Measurements from ENCODE around the gene PIK3R6.
"Not testable (repeated sequence)": the region's sequence is repeated elsewhere in the genome, so short reads cannot be mapped to it uniquely, and the experiment has no call there.

Gene PIK3R6

GRCh38 chr17:8823279-8823678, 44.2 kb downstream of the PIK3R6 start:
- DNase-seq: no peak

- DNase-seq: no peak
Measured at GRCh38 chr17:8822401-8823035, 45.0 kb downstream of the PIK3R6 start.

- DNase-seq: no peak
Measured at GRCh38 chr17:8821446-8822105, 45.9 kb downstream of the PIK3R6 start.

- DNase-seq: no peak
Measured at GRCh38 chr17:8820311-8821010, 47.0 kb downstream of the PIK3R6 start.

- DNase-seq: no peak
Measured at GRCh38 chr17:8818654-8819330, 48.7 kb downstream of the PIK3R6 start.

- DNase-seq: no peak
Measured at GRCh38 chr17:8818047-8818446, 49.4 kb downstream of the PIK3R6 start.

- DNase-seq: peak; percentile 20
Measured at GRCh38 chr17:8806926-8807550, 60.4 kb downstream of the PIK3R6 start.

- no peak for DNase-seq
Measured at GRCh38 chr17:8806253-8806925, 61.1 kb downstream of the PIK3R6 start.

GRCh38 chr17:8805396-8805795, 62.1 kb downstream of the PIK3R6 start:
- DNase-seq: not testable (repeated sequence)

GRCh38 chr17:8803531-8804420, 63.7 kb downstream of the PIK3R6 start:
- peak; percentile 47 for DNase-seq

- no peak for DNase-seq
Measured at GRCh38 chr17:8801135-8801840, 66.2 kb downstream of the PIK3R6 start.

GRCh38 chr17:8800656-8801055, 66.8 kb downstream of the PIK3R6 start:
- no peak for DNase-seq

- DNase-seq: no peak
Measured at GRCh38 chr17:8799570-8800212, 67.8 kb downstream of the PIK3R6 start.

- no peak for DNase-seq
Measured at GRCh38 chr17:8798846-8799569, 68.5 kb downstream of the PIK3R6 start, which contains the start of gene MFSD6L. TSS of gene MFSD6L (minus strand) at chr17:8799365. CDS start at chr17:8799120, 245 bp downstream.

- no peak for DNase-seq
Measured at GRCh38 chr17:8798176-8798845, 69.2 kb downstream of the PIK3R6 start.

GRCh38 chr17:8797621-8798175, 69.8 kb downstream of the PIK3R6 start:
- no peak for DNase-seq

GRCh38 chr17:8794636-8795035, 72.8 kb downstream of the PIK3R6 start:
- no peak for DNase-seq

GRCh38 chr17:8793649-8794048, 73.8 kb downstream of the PIK3R6 start:
- DNase-seq: no peak

All from NCI-H82 (cell line).